Smooth muscle cell (in vitro differentiated cells): Measurements from ENCODE around the gene TTC28. TPM values are rescaled to one million over a fixed set of nuclear protein-coding genes. Genes with fewer than 3 reads are reported as not detected.

Experiments
- DNase-seq: peaks from one replicate; lab custom pipeline; 2025; ENCODE audit not compliant: unreplicated experiment; lab: John Stamatoyannopoulos, UW
- H2AFZ ChIP-seq: fragments of 200-600 bp; sonication (generic); 2 replicates; pipeline ENCODE4 v1.6.0; 2016; ENCODE audit warnings: antibody characterized with exemption, low read depth, mild to moderate bottlenecking
- H3F3A ChIP-seq: fragments of 200-600 bp; sonication (generic); 2 replicates; pipeline ENCODE4 v1.6.0; 2017; ENCODE audit warnings: antibody characterized with exemption, low read depth
- H3K27ac ChIP-seq: fragments of 200-600 bp; sonication (generic); 2 replicates; pipeline ENCODE4 v1.5.1; 2016; ENCODE audit warnings: low read depth, mild to moderate bottlenecking
- H3K27me3 ChIP-seq: fragments of 200-600 bp; sonication (generic); 2 replicates; pipeline ENCODE4 v1.6.1; 2016; ENCODE audit warnings: low read depth, mild to moderate bottlenecking
- H3K36me3 ChIP-seq: fragments of 200-600 bp; sonication (generic); 2 replicates; pipeline ENCODE4 v1.5.1; 2016; ENCODE audit warnings: low read depth
- H3K4me1 ChIP-seq: fragments of 200-600 bp; sonication (generic); 2 replicates; pipeline ENCODE4 v1.5.1; 2016; ENCODE audit warnings: low read depth
- H3K4me2 ChIP-seq: fragments of 200-600 bp; sonication (generic); 2 replicates; pipeline ENCODE4 v1.6.0; 2016; ENCODE audit warnings: mild to moderate bottlenecking
- H3K4me3 ChIP-seq: fragments of 200-600 bp; sonication (generic); 2 replicates; pipeline ENCODE4 v1.5.1; 2016; ENCODE audit warnings: mild to moderate bottlenecking
- H3K79me2 ChIP-seq: fragments of 200-600 bp; sonication (generic); 2 replicates; pipeline ENCODE4 v1.6.0; 2016; ENCODE audit warnings: low read depth, mild to moderate bottlenecking
- H3K9ac ChIP-seq: fragments of 200-600 bp; sonication (generic); 2 replicates; pipeline ENCODE4 v1.6.0; 2016; ENCODE audit warnings: low read depth
- H3K9me3 ChIP-seq: fragments of 200-600 bp; sonication (generic); replicated peaks from 2 replicates; pipeline ENCODE4 v1.5.1; 2016; ENCODE audit warnings: low read depth
- H4K20me1 ChIP-seq: fragments of 200-600 bp; sonication (generic); 2 replicates; pipeline ENCODE4 v1.6.0; 2016; ENCODE audit warnings: low read depth
- CTCF ChIP-seq: fragments of 200-600 bp; sonication (generic); IDR thresholded peaks from 2 replicates; pipeline ENCODE4 v1.5.1; 2017; ENCODE audit warnings: borderline replicate concordance, mild to moderate bottlenecking, antibody characterized with exemption; ENCODE audit not compliant: insufficient read depth, poor library complexity, severe bottlenecking
- WGBS: methylation state at CpG from one replicate; pipeline ENCODE4 v1.1.7; 2016; ENCODE audit warnings: low lambda C conversion rate; 5-methylcytosine and 5-hydroxymethylcytosine counted together
- polyA plus RNA-seq: library from polyadenylated mRNA; unstranded; fragments of >200 nt; fragmentation: Nextera tagmentation; extraction: Ambion mirVana; gene quantifications from 2 replicates; pipeline ENCODE4 v1.2.1, GENCODE V29; 2016
- total RNA-seq: library from RNA; depleted of rRNA; stranded (reverse); fragments of >200 nt; gene quantifications from 2 replicates; pipeline ENCODE4 v1.2.3, GENCODE V29; 2014

The TTC28 gene
- total and polyA plus RNA-seq, 2 experiments from 2014 or later: 6.3 to 17.9 TPM

- Histone ChIP-seq H3K36me3 (no peaks in the 10 kb centered on the region), H3K4me3 (no peak overlapping the region), H3K4me2 (no peak overlapping the region), H2AFZ (no peak overlapping the region), H3K9me3 (no peaks in the 10 kb centered on the region), H4K20me1 (peaks cover 3% of the 10 kb centered on the region), H3K4me1 (no peaks in the 10 kb centered on the region), H3K79me2 (no peaks in the 10 kb centered on the region), H3F3A (no peaks in the 10 kb centered on the region), H3K27ac (no peak overlapping the region), H3K27me3 (no peaks in the 10 kb centered on the region), H3K9ac (no peak overlapping the region)
- no peak for TF ChIP-seq CTCF
- 80% methylated on average over 7 of the region's 7 CpGs for WGBS
- DNase-seq: no peak
These were observed 654.3 kb downstream of the TTC28 start for GRCh38 chr22:28025333-28025732.

GRCh38 chr22:28024422-28024888, 655.2 kb downstream of the TTC28 start:
- 98% methylated on average over 4 of the region's 4 CpGs for WGBS
- no peaks in the 10 kb centered on the region for H3K79me2 ChIP-seq
- no peak for DNase-seq
- no peaks in the 10 kb centered on the region for H3K36me3 ChIP-seq
- no peaks in the 10 kb centered on the region for H3F3A ChIP-seq
- no peak overlapping the region for H2AFZ ChIP-seq
- H4K20me1 ChIP-seq: peaks cover 7% of the 10 kb centered on the region
- H3K27ac ChIP-seq: no peak overlapping the region
- H3K9ac ChIP-seq: no peak overlapping the region
- H3K27me3 ChIP-seq: no peaks in the 10 kb centered on the region
- H3K4me1 ChIP-seq: no peaks in the 10 kb centered on the region
- no peaks in the 10 kb centered on the region for H3K9me3 ChIP-seq
- H3K4me3 ChIP-seq: no peak overlapping the region
- TF ChIP-seq CTCF: no peak
- H3K4me2 ChIP-seq: no peak overlapping the region

GRCh38 chr22:28023774-28024173, 655.9 kb downstream of the TTC28 start:
- Histone ChIP-seq H3K4me1 (no peaks in the 10 kb centered on the region), H3K27ac (no peak overlapping the region), H3K4me3 (no peak overlapping the region), H3K4me2 (no peak overlapping the region), H3F3A (no peaks in the 10 kb centered on the region), H3K79me2 (no peaks in the 10 kb centered on the region), H3K27me3 (no peaks in the 10 kb centered on the region), H2AFZ (no peak overlapping the region), H3K9me3 (no peaks in the 10 kb centered on the region), H3K36me3 (no peaks in the 10 kb centered on the region), H4K20me1 (peaks cover 7% of the 10 kb centered on the region), H3K9ac (no peak overlapping the region)
- no peak for DNase-seq
- WGBS: 69% methylated on average over 5 of the region's 5 CpGs
- no peak for TF ChIP-seq CTCF

GRCh38 chr22:28023036-28023435, 656.6 kb downstream of the TTC28 start:
- H3K9me3 ChIP-seq: no peaks in the 10 kb centered on the region
- no peak overlapping the region for H2AFZ ChIP-seq
- peaks cover 7% of the 10 kb centered on the region for H4K20me1 ChIP-seq
- no peak overlapping the region for H3K27ac ChIP-seq
- no peak for TF ChIP-seq CTCF
- H3K4me3 ChIP-seq: no peak overlapping the region
- H3K4me1 ChIP-seq: no peaks in the 10 kb centered on the region
- H3K36me3 ChIP-seq: no peaks in the 10 kb centered on the region
- H3F3A ChIP-seq: no peaks in the 10 kb centered on the region
- 90% methylated on average over 5 of the region's 5 CpGs for WGBS
- H3K27me3 ChIP-seq: no peaks in the 10 kb centered on the region
- no peak overlapping the region for H3K9ac ChIP-seq
- DNase-seq: no peak
- no peak overlapping the region for H3K4me2 ChIP-seq
- no peaks in the 10 kb centered on the region for H3K79me2 ChIP-seq
